ENCODE measurements around the gene GPRC6A. TPM values are rescaled to one million over a fixed set of nuclear protein-coding genes. Genes with fewer than 3 reads are reported as not detected.
"Not testable (repeated sequence)": the region's sequence is repeated elsewhere in the genome, so short reads cannot be mapped to it uniquely, and the experiment has no call there.

GPRC6A gene
- polyA plus RNA-seq (2014; cell fraction: cytosol; rRNA removed): not detected in 2 replicates
- polyA plus RNA-seq (2014; cell fraction: nucleus; rRNA removed): not detected in 2 replicates

- no peak for DNase-seq (ENCODE audit: low spot score)
These were observed at the start of gene GPRC6A for GRCh38 chr6:116828983-116829382. Gene GPRC6A (minus strand): TSS chr6:116829083. CDS start chr6:116829013, 70 bp downstream.

GRCh38 chr6:116877743-116878142, 48.9 kb upstream of the GPRC6A start:
- DNase-seq (ENCODE audit: low spot score): no peak

DNA sequence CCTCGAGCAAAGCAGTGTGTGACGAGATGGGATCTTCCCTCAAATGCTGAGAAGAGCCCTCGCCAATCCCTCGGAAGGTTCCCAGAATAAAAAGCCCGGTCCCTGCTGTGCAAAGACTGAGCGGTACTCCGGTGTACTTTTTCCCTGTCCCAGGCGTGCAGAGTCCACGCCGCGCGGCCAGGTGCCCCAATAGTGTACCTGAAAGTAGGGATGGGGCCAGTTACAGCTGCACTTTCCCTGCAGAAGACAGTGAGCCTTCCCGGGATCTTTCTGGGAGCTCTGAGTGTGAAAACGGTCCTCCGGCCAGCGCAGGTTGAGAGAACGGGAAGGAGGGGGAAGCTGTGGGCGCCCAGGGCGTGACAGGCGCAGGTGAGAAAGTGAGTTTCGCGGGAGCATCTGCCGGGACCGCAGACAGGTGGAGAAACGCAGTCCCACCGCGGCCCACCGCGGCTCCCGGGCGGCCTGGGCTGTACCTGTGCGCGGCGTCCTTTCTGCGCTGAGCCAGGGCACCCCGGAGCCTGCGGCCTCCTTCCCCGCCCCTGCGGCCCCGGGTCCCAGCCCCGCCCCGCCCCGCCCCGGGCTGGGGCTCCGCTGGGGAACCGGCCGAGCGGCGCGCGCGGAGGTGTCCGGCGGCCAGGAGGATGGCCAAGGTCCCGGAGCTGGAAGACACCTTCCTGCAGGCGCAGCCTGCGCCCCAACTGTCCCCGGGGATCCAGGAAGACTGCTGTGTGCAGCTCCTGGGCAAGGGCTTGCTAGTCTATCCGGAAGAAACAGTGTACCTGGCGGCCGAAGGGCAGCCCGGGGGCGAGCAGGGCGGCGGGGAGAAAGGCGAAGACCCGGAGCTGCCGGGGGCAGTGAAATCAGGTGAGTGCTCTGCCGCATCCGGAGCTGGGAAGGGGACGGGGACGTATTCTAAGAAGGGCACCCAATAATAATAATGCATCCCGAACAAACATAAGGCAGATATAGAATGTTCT, 48.0 kb upstream of the GPRC6A start, which contains the start of gene RFX6:
TSS of gene RFX6 (plus strand) at position 608 of the 977 bp plus-strand sequence. CDS start at position 642, 34 bp downstream.
- no peak for DNase-seq (ENCODE audit: low spot score)

- no peak for DNase-seq (ENCODE audit: low spot score)
These were observed 47.2 kb upstream of the GPRC6A start for GRCh38 chr6:116876107-116876506.

GRCh38 chr6:116872771-116873170, 43.9 kb upstream of the GPRC6A start:
- no peak for DNase-seq (ENCODE audit: low spot score)

- DNase-seq (ENCODE audit: low spot score): no peak
These were observed 37.5 kb upstream of the GPRC6A start for GRCh38 chr6:116866281-116866871.

GRCh38 chr6:116859264-116859663, 30.4 kb upstream of the GPRC6A start:
- no peak for DNase-seq (ENCODE audit: low spot score)

- DNase-seq (ENCODE audit: low spot score): no peak
These were observed 29.2 kb upstream of the GPRC6A start for GRCh38 chr6:116858060-116858459.

GRCh38 chr6:116847227-116847626, 18.3 kb upstream of the GPRC6A start:
- peak; percentile 30 for DNase-seq (ENCODE audit: low spot score)

GRCh38 chr6:116842459-116842858, 13.6 kb upstream of the GPRC6A start:
- DNase-seq (ENCODE audit: low spot score): no peak

DNA sequence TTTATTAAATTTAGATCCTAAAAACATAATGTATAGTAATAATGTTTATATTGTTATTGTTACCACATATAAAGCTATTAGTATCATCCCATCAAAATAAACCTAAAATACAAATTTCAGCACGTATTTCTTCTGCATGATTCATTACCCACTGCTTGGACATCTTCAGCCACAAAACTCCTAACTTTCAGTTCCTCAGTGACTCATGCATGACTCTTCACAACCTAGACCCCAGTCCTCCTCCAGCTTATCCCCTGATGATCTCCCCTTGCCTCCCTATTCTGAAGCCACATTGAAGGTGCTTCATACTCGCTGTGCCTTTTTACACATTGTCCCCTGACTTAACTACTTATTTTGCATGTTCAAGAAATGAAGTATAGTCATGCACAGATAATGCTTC, 11.2 kb upstream of the GPRC6A start:
- no peak for DNase-seq (ENCODE audit: low spot score)

DNA sequence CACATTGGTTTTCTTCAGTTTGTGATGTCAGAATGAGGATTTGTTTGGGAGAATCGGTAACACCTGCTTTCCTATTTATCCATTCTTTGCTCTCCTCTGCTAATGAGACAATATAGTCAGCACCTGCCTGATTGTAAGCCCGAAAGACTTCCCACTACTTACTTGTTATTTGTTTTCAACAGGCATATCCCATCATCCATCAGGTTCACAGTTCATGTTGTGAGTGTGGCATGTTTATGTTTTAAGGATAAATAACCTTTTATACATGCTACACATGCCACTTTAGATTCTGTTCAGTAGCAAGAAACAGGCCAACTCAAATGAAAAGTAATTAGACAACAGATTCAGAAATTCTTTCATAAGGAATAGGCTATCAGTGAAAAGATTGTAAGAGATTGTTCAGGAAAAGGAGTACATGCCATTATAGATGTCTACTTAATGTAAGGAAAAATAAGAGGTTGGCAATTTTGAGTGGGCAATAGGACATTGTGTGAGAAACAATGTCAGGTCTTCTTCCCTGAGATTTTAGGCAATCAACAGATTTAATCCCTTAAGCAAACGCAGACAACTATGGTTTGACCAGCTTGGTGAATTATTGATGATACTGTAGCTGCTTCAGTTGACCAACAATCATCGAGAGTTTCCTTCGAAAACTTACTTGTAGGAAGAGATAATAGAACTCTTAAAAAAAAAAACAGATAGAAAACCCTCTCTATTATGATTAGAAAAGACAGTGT, 7.9 kb upstream of the GPRC6A start:
- no peak for DNase-seq (ENCODE audit: low spot score)

DNA sequence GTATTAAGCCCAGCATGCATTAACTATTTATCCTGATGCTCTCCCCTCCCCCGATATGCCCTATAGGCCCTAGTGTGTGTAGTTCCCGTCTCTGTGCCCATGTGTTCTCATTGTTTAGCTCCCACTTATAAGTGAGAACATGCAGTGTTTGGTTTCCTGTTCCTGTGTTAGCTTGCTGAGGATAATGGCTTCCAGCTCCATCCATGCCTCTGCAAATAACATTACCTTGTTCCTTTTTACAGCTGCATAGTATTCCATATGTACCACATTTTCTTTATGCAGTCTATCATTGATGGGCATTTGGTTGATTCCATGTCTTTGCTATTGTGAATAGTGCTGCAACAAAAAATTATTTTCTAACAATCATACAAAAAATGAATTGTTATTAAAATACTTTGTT, 5.6 kb upstream of the GPRC6A start:
- DNase-seq (ENCODE audit: low spot score): not testable (repeated sequence)

DNA sequence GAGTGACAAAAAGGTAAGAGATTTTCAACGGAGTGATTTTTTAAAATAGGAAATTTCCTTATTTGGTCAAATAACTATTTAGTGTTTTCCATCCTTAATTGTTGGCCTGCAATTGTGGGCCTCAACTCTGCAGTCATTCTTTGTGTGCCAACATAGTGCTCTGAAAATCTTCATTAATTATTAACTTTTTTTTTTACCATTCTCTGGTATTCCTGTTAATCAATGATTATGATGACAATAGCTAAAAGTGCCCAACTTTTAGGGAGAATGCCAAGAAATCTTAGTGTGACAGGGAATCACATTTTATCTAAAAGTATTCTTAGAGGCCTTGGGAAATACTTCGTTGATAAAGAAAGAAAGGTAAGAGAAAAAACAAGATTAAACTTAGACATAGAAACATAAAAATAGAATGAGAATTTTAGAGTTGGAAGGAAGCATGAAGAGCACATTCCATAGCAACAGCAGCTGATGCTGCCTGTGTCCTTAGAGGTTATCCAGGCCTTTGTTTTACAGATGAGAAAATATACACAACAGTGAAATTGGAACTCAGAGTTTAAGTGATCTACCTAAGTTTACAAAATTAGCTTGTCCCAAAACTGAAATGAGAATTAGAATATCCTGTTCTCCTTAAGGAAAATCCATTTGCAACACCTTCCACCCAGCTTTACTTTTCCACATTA, 1.2 kb downstream of the GPRC6A start:
- no peak for DNase-seq (ENCODE audit: low spot score)

DNA sequence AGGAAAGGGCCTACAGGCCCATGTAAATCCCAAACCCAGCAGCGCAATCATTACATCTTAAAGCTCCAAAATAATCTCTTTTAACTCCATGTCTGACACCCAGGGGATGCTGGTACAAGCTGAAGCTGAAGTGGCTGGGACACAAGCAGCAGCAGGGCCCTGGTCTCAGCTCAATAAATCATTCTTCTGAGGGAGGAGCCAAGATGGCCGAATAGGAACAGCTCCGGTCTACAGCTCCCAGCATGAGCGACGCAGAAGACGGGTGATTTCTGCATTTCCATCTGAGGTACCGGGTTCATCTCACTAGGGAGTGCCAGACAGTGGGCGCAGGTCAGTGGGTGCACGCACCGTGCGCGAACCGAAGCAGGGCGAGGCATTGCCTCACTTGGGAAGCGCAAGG, 12.5 kb downstream of the GPRC6A start:
- peak; percentile 10 for DNase-seq (ENCODE audit: low spot score)

GRCh38 chr6:116812051-116812650, 16.7 kb downstream of the GPRC6A start:
- no peak for DNase-seq (ENCODE audit: low spot score)

- DNase-seq (ENCODE audit: low spot score): no peak
These were observed 26.9 kb downstream of the GPRC6A start for GRCh38 chr6:116801971-116802370.

GRCh38 chr6:116799945-116800344, 28.9 kb downstream of the GPRC6A start:
- no peak for DNase-seq (ENCODE audit: low spot score)

GRCh38 chr6:116797585-116797984, 31.3 kb downstream of the GPRC6A start:
- DNase-seq (ENCODE audit: low spot score): no peak

- no peak for DNase-seq (ENCODE audit: low spot score)
These were observed 35.7 kb downstream of the GPRC6A start for GRCh38 chr6:116793224-116793623.

- DNase-seq (ENCODE audit: low spot score): no peak
These were observed 45.0 kb downstream of the GPRC6A start for GRCh38 chr6:116783852-116784251.
